Activated naive CD8-positive, alpha-beta T cell treated with anti-CD3 and anti-CD28 coated beads, Interleukin-2, amount 50 U/mL, for 24 hours (primary cell): ENCODE measurements around the gene EME1.
A peak's percentile ranks its signal among the peaks of the same experiment; 100 is the strongest.

Source experiments
- ATAC-seq: fragments of 150-1000 bp; cut with Tn5 transposase; one replicate; pipeline ENCODE4 v1.10.0; 2021
- DNase-seq: peaks from one replicate; pipeline ENCODE4 v3.0.0; 2021
- H3K27ac Mint-ChIP-seq: one replicate; pipeline ENCODE4 v1.8.0; 2021; ENCODE audit warnings: mild to moderate bottlenecking, mixed read lengths
- H3K27me3 Mint-ChIP-seq: one replicate; pipeline ENCODE4 v1.8.0; 2021; ENCODE audit warnings: mixed read lengths
- H3K36me3 Mint-ChIP-seq: one replicate; pipeline ENCODE4 v1.8.0; 2021; ENCODE audit warnings: low read depth, mixed read lengths
- H3K4me1 Mint-ChIP-seq: one replicate; pipeline ENCODE4 v1.8.0; 2021; ENCODE audit warnings: mixed read lengths
- H3K4me3 Mint-ChIP-seq: one replicate; pipeline ENCODE4 v1.8.0; 2021; ENCODE audit warnings: mild to moderate bottlenecking, moderate library complexity, mixed read lengths
- H3K9me3 Mint-ChIP-seq: one replicate; pipeline ENCODE4 v1.8.0; 2021; ENCODE audit warnings: mixed read lengths

EME1 gene

GRCh38 chr17:50365165-50365564 lies 7.9 kb upstream of the EME1 start:
- no peak for DNase-seq
- Mint-ChIP-seq H3K27ac (no peak overlapping the region), H3K36me3 (peaks cover 18% of the 10 kb centered on the region), H3K4me3 (no peak overlapping the region), H3K27me3 (no peaks in the 10 kb centered on the region), H3K9me3 (no peaks in the 10 kb centered on the region), H3K4me1 (peaks cover 7% of the 10 kb centered on the region)
- ATAC-seq, result no peak

- H3K4me3 Mint-ChIP-seq, result no peak overlapping the region
- H3K27ac Mint-ChIP-seq, result no peak overlapping the region
- H3K27me3 Mint-ChIP-seq, result no peaks in the 10 kb centered on the region
- ATAC-seq (no peak), DNase-seq (no peak)
- peaks cover 22% of the 10 kb centered on the region for H3K36me3 Mint-ChIP-seq
- H3K4me1 Mint-ChIP-seq, result peaks cover 10% of the 10 kb centered on the region
- H3K9me3 Mint-ChIP-seq, result no peaks in the 10 kb centered on the region
Observed at GRCh38 chr17:50365649-50366393, 7.2 kb upstream of the EME1 start.

DNA sequence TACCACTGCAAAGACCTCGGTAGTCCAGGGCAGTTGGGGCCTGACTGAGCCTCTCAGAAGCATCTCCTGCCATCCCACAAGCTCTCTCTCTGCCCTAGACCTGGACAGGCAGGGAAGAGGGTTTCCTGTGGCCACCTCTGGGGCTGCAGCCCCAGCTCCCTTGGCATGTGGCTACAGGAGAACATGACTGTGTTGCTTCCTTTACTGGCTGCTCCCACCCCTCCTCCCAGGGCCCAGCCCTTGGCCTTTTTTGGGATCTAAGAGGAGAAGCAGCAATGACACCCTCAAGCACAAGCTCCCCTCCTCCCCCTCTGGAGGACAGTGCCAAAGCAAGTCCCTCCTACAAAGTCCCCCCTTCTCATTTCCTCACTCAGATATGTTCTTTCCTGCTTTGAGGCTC lies 5.6 kb upstream of the EME1 start:
- H3K4me3 Mint-ChIP-seq, result no peak overlapping the region
- DNase-seq (no peak), ATAC-seq (no peak)
- H3K36me3 Mint-ChIP-seq, result peaks cover 30% of the 10 kb centered on the region
- H3K27me3 Mint-ChIP-seq, result no peaks in the 10 kb centered on the region
- no peak overlapping the region for H3K27ac Mint-ChIP-seq
- H3K4me1 Mint-ChIP-seq, result peaks cover 16% of the 10 kb centered on the region
- H3K9me3 Mint-ChIP-seq, result no peaks in the 10 kb centered on the region

DNA sequence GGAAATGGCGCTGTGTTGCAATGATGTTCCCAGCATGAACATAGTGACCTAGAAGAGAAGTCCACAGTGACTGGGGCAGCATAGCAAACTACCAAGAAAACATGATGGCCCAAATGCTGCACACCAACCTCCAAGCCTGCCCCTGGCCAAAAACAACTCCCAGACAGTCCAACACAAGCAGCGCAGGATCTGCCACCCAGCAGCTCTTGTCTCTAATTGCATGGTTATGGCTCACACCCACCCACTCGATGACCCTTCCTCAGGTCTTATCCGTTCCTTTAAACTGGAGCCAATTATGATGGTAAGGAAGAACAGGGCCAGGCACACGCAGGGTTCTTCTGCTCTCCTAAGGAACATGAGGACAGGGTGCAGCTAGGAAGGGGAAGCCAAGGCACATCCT lies 3.0 kb upstream of the EME1 start:
- Mint-ChIP-seq H3K27me3 (no peaks in the 10 kb centered on the region), H3K4me1 (peaks cover 26% of the 10 kb centered on the region), H3K4me3 (no peak overlapping the region), H3K27ac (no peak overlapping the region), H3K9me3 (no peaks in the 10 kb centered on the region), H3K36me3 (peaks cover 43% of the 10 kb centered on the region)
- no peak for DNase-seq
- ATAC-seq, result no peak

GRCh38 chr17:50371526-50371925 lies 1.5 kb upstream of the EME1 start:
- Mint-ChIP-seq H3K4me1 (peaks cover 26% of the 10 kb centered on the region), H3K9me3 (no peaks in the 10 kb centered on the region), H3K27ac (peak overlapping the region; percentile 57), H3K27me3 (no peaks in the 10 kb centered on the region), H3K36me3 (peaks cover 49% of the 10 kb centered on the region), H3K4me3 (peak overlapping the region; percentile 98)
- DNase-seq, result no peak
- ATAC-seq, result no peak

DNA sequence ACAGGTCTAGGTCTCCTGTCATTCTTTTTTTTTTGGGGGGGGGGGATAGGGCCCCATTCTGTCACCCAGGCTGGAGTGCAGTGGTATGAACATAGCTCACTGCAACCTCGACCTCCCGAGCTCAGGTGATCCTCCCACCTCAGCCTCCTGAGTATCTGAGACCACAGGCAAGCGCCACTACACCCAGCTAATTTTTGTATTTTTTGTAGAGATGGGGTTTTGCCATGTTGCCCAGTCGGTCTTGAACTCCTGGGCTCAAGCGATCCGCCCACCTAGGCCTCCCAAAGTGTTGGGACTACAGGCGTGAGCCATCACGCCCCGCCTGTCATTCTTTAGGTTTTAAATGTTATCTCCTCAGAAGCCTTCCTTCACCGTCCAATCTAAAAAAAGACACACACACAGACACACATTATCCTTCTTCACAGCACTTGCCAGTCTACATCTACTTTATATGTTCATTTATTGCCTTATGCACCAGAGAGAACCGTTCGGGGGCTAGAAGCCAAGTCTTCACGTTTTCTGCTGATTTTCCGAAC lies 739 bp upstream of the EME1 start:
- Mint-ChIP-seq H3K27me3 (no peaks in the 10 kb centered on the region), H3K9me3 (no peaks in the 10 kb centered on the region), H3K4me1 (peaks cover 26% of the 10 kb centered on the region), H3K27ac (peak overlapping the region; percentile 100), H3K4me3 (peak overlapping the region; percentile 98), H3K36me3 (peaks cover 49% of the 10 kb centered on the region)
- no peak for DNase-seq
- no peak for ATAC-seq

GRCh38 chr17:50373705-50374104 lies 676 bp downstream of the EME1 start:
- peak overlapping the region; percentile 100 for H3K27ac Mint-ChIP-seq

GRCh38 chr17:50375858-50376538 lies 3.0 kb downstream of the EME1 start:
- H3K9me3 Mint-ChIP-seq, result no peaks in the 10 kb centered on the region
- H3K27me3 Mint-ChIP-seq, result no peaks in the 10 kb centered on the region
- DNase-seq (no peak), ATAC-seq (no peak)
- H3K36me3 Mint-ChIP-seq, result peaks cover 37% of the 10 kb centered on the region
- H3K27ac Mint-ChIP-seq, result peak overlapping the region; percentile 69
- peaks cover 23% of the 10 kb centered on the region for H3K4me1 Mint-ChIP-seq
- H3K4me3 Mint-ChIP-seq, result no peak overlapping the region

More at GRCh38 chr17:50373705-50374104, 676 bp downstream of the EME1 start:
- Mint-ChIP-seq H3K4me1 (peaks cover 26% of the 10 kb centered on the region), H3K27me3 (no peaks in the 10 kb centered on the region), H3K9me3 (no peaks in the 10 kb centered on the region), H3K4me3 (peak overlapping the region; percentile 98), H3K36me3 (peaks cover 42% of the 10 kb centered on the region)
- ATAC-seq (no peak), DNase-seq (no peak)

DNA sequence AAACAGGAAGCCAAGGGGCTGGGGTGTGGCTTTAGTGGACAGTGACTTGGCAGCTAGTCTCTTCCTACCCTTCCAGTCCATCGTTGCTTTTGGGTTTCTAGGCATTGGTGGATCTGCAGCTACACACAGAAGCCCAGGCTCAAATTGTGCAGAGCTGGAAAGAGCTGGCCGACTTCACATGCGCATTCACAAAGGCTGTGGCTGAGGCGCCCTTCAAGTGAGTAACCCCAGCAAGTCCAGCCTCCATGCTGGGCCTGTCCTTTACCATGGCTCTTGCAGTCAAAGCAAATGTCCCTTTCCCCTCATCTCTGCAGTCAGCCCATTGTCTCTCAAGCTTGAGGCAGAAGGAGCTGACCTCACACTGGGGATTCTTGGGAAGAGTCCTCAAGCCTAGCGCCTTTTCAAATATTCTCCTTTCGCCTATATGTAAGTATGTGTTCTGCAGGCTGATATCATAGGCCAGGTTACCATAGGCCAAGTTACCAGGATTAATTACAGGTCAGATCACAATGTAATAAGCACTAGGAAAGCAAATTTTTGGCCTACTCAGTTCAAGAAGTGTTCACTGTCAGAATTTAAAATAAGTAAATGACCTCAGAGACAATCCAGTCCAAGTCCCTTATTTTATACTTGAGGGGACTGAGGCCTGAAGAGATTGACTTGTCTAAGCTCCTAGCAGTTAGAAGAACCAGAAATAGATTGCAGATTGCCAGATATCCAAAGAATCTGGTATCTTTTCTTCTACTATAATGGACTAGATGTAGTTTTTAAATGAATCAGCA lies 6.5 kb downstream of the EME1 start:
- no peak overlapping the region for H3K4me3 Mint-ChIP-seq
- H3K27ac Mint-ChIP-seq, result no peak overlapping the region
- H3K27me3 Mint-ChIP-seq, result no peaks in the 10 kb centered on the region
- DNase-seq, result no peak
- ATAC-seq, result no peak
- peaks cover 41% of the 10 kb centered on the region for H3K36me3 Mint-ChIP-seq
- no peaks in the 10 kb centered on the region for H3K9me3 Mint-ChIP-seq
- no peaks in the 10 kb centered on the region for H3K4me1 Mint-ChIP-seq

GRCh38 chr17:50380369-50381259 lies 7.6 kb downstream of the EME1 start:
- Mint-ChIP-seq H3K9me3 (no peaks in the 10 kb centered on the region), H3K36me3 (peaks cover 52% of the 10 kb centered on the region), H3K27me3 (no peaks in the 10 kb centered on the region), H3K4me1 (no peaks in the 10 kb centered on the region), H3K4me3 (no peak overlapping the region), H3K27ac (no peak overlapping the region)
- ATAC-seq (no peak), DNase-seq (no peak)

DNA sequence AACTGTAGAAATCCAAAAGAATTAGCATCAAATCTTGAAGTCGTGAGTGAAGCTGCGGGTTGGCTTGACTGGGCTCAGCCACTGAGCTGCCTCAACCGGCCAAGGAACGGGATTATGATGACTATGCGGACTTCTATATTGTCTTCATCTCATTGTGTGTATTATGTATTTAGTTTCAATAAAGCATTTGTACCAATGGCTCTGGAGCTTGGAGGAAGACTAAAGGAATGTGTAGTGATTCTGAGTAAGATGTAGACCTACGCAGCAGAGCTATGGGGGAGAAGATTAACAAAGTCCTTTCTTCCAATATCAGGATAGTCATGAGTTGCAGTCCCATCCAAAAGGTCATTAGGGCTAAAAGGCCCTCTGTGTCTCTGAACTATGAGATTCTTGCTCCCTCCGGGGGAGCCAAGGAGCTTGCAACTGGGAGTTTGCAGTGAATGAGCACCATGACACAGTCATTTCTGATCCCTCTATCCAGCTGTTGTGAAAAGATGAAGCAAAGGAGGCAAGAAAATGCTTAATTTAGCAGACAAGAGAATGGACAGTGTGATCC lies 8.3 kb downstream of the EME1 start:
- ATAC-seq, result no peak
- H3K36me3 Mint-ChIP-seq, result peaks cover 50% of the 10 kb centered on the region

GRCh38 chr17:50381920-50382319 lies 8.9 kb downstream of the EME1 start:
- Mint-ChIP-seq H3K4me3 (no peak overlapping the region), H3K27me3 (no peaks in the 10 kb centered on the region), H3K36me3 (peaks cover 55% of the 10 kb centered on the region), H3K4me1 (no peaks in the 10 kb centered on the region), H3K27ac (no peak overlapping the region), H3K9me3 (no peaks in the 10 kb centered on the region)
- DNase-seq (no peak), ATAC-seq (no peak)

More for the DNA sequence above, 8.3 kb downstream of the EME1 start:
- Mint-ChIP-seq H3K4me1 (no peaks in the 10 kb centered on the region), H3K27me3 (no peaks in the 10 kb centered on the region), H3K9me3 (no peaks in the 10 kb centered on the region), H3K27ac (peak overlapping the region; percentile 42), H3K4me3 (no peak overlapping the region)
- no peak for DNase-seq

DNA sequence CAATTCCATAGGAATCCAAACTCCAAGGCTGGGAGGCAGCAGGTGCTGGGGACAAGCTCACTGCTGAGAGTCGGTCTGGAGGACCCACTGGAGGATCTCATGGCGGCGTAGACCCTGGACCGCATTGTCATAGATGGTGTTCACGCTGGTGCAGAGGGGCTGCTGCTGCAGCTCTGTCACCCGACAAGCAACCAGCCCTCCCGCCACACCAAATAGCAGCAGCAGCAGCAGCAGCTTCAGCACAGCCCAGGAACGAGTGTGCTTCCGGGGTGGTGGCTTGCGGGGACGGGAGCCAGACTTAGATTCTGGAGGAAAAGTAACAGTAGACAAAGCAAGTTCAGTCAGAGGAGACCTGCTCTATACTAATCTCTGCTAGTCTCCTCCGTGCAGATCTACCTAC lies 9.9 kb downstream of the EME1 start:
- no peaks in the 10 kb centered on the region for H3K9me3 Mint-ChIP-seq
- DNase-seq (no peak), ATAC-seq (no peak)
- peaks cover 60% of the 10 kb centered on the region for H3K36me3 Mint-ChIP-seq
- H3K27ac Mint-ChIP-seq, result no peak overlapping the region
- no peaks in the 10 kb centered on the region for H3K4me1 Mint-ChIP-seq
- H3K27me3 Mint-ChIP-seq, result no peaks in the 10 kb centered on the region
- H3K4me3 Mint-ChIP-seq, result no peak overlapping the region

- no peak for DNase-seq
- H3K4me1 Mint-ChIP-seq, result no peaks in the 10 kb centered on the region
- no peak overlapping the region for H3K4me3 Mint-ChIP-seq
- no peaks in the 10 kb centered on the region for H3K9me3 Mint-ChIP-seq
- peaks cover 82% of the 10 kb centered on the region for H3K36me3 Mint-ChIP-seq
- H3K27ac Mint-ChIP-seq, result no peak overlapping the region
- no peaks in the 10 kb centered on the region for H3K27me3 Mint-ChIP-seq
- no peak for ATAC-seq
Observed at GRCh38 chr17:50386510-50386909, 13.5 kb downstream of the EME1 start.
